NCI-H524 treated with DMSO at 0.1 percent for 48 hours (cell line): ENCODE measurements around the gene RETREG3.
"Not testable (repeated sequence)": the region's sequence is repeated elsewhere in the genome, so short reads cannot be mapped to it uniquely, and the experiment has no call there.

Experiments
- DNase-seq: peaks from one replicate; lab custom pipeline; 2025; lab: John Stamatoyannopoulos, UW

RETREG3 gene

GRCh38 chr17:42571435-42572225, 37.5 kb downstream of the RETREG3 start:
- DNase-seq: no peak

GRCh38 chr17:42568341-42569111, 40.6 kb downstream of the RETREG3 start:
- no peak for DNase-seq

DNA sequence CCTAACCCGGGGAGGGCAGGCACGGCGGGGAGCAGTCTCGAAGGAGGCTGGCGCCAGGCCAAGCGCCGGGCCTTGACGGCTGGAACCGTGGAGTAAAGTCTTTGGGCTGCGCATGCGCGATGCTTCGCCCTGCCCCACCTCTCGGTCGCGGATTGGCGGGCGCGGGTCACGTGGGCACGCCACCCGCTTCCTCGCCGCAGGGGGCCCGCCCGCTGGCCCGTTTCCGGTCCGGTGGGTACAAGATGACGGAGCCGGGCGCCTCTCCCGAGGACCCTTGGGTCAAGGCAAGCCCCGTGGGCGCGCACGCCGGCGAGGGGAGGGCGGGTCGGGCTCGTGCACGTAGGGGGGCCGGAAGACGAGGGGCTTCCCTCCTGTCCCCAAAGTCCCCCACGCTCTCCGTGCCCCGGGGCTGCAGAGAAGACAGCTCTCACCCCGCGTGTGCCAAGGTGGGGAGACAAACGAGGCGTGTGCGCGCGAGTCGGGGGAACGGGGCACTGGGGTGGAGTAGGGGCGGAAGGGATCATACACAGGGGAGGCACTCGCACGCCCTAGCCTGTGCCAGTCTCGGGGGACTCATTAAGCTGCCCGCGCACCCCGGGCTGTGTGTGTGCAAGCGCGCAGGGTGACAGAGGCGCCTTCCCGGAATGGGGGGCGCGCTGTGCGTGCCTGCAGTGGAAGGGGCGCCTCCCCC, 42.1 kb downstream of the RETREG3 start, which contains the start of gene MLX:
Gene MLX (plus strand): TSS at position 218 of the 691 bp plus-strand sequence. CDS start 25 bp downstream, at position 243.
- DNase-seq: peak; percentile 15

- DNase-seq: no peak
These were observed 42.8 kb downstream of the RETREG3 start for GRCh38 chr17:42566215-42566882.

DNA sequence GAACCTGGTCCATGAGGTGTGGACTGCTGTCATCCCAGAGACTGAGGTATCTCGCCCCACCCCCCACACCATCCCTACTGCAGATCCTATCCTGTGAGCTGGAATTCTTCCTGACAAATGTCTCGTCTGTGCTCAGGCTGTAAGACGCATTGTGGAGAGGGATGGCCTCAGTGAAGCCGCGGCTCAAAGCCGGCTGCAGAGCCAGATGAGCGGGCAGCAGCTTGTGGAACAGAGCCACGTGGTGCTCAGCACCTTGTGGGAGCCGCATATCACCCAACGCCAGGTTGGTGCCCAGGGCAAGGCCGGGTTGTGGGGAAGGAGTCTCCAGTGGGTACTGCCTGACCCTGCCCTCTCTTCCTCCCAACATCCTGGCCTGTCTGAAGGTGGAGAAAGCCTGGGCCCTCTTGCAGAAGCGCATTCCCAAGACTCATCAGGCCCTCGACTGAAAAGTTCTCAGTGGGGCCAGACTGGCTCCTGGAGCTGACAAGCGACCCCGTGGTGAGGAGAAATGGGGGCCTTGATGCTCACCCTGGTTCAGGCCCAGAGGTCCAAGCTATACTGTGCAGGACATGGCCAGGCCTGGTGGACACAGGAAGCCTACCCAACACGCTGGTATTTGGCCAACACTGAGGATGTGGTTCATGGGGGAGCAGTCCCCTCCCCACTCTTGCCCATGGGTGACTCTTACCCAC, 43.5 kb downstream of the RETREG3 start:
- DNase-seq: no peak

- no peak for DNase-seq
These were observed 44.2 kb downstream of the RETREG3 start for GRCh38 chr17:42564815-42565522.

DNA sequence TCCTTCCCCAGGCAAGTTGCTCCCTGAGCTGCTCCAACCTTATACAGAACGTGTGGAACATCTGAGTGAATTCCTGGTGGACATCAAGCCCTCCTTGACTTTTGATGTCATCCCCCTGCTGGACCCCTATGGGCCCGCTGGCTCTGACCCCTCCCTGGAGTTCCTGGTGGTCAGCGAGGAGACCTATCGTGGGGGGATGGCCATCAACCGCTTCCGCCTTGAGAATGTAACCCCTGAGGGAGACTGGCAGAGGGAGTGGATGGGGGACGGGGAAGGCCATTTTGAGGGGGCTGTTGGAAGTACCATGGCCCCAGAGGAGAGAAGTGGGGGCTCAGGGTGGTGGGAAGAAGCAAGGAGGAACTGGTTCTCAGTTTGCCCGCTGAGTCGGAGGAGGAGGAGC, 45.2 kb downstream of the RETREG3 start:
- DNase-seq: no peak

DNA sequence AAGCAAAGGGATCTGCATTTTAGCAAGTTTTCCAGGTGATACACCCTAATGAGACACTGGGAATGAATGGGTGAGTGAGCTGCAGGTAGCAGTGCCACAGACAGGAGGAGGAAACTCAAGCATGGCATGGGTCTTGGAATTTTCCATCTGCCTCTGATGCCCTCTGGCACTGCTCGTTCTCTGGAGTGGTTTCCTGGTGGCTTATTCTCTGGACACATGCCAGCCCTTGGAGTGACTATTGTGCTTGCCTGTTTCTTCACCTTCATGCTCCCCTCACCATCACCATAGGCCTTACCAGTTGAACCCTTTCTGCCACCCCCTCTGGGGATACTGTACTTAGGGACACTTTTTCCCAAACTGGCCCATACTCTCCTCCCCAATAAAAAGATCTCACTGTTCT, 45.6 kb downstream of the RETREG3 start:
- no peak for DNase-seq

GRCh38 chr17:42563143-42563509, 46.0 kb downstream of the RETREG3 start:
- DNase-seq: no peak

GRCh38 chr17:42562388-42563142, 46.6 kb downstream of the RETREG3 start:
- no peak for DNase-seq

DNA sequence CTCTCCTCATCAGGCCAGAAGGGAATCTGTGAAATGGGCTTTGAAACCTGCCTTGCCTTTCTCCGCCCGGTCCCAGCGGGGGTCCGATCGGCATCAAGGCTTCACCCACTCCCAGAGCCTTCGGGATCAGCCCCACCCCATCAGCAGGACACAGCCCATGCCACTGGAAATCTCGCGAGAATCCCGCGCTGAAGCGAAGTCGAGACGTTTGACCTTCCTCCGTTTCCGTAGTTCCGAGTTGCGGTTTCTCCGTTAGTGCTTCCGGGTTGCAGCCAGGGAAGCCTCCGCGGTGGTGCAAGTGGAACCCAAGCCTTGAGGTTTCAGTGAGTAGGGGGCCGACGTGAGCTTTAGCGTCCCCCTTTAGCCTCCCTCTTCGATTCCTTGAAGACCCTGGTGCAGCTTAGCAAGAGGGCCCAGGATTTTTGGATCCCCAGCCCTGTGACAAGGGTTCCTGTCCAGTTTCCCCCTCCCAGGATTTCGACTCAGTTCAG, 47.2 kb downstream of the RETREG3 start, which contains the start of gene COASY:
Gene COASY (plus strand): TSS at position 252 of the 491 bp plus-strand sequence. CDS start 475 bp downstream, outside the sequence.
- DNase-seq: peak; percentile 59

DNA sequence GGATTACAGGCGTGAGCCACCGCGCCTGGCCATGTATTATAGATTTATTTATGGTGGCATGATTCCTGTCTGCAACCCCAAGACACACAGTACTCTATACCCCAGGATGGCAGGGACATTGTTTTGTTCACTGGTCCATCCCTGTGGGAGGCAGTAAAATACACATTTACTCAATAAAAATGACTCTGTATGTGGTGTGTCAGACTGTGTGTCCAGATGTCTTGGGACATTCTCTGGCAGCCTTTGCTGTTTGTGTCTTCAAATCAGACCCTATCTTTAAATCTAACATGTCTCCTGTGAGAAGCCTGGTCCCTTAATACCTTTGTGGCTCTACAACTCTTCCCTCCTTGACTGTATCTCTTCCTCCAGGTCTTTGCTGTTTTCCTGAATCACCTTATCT, 48.9 kb downstream of the RETREG3 start:
- DNase-seq: no peak

GRCh38 chr17:42559075-42559474, 50.1 kb downstream of the RETREG3 start:
- DNase-seq: no peak

DNA sequence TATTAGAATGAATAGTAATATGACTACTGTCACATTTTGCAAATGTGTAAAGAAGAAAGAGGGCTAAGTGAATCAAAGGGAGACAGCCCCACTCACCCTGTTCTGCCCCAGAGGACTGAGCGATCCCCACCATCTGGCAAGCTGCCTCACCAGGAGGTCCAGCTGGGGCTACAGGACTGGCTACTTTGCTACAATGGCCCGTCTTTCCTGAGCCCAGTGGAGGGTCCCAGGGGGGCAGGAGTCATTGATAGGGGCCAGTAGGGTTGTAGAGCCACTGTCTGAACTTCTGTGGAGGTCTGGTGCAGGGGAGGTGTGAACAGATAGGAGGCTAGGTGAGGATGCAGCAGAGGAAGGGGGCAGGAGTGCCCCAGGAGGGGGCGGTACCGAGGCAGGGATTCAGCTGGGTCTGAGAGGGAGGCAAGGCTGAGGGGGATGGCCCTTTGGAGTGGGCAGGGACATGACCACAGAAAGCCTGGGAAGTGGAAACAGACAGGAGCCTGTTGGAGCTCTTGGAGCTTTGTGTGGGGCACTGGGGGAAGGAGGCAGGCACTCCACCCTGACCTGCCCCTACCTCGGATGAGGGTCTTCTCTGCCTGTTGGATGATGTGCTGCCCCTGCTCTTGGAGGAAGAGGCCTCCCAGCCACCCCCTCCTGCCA, 53.1 kb downstream of the RETREG3 start:
- not testable (repeated sequence) for DNase-seq

GRCh38 chr17:42555122-42555622, 54.0 kb downstream of the RETREG3 start:
- DNase-seq: no peak

GRCh38 chr17:42554250-42555121, 54.7 kb downstream of the RETREG3 start:
- DNase-seq: no peak

DNA sequence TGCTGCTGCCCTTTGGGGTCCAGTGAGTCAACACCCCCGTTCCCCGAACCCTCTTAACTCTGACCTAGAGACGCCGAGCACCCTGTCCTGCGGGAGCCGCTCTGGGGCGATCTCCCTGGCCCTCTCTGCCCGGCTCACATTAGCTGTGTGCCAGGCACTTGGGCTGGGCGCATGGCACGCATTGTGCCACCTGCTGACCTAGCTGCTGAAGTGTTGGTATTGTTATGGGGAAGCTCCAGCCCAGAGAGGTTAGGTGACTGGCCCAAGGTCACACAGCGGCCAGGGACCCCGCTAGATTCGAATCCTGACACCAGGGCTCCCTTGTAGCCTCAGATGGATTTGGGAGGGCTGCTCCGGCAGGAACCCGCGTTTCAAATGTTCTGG, 55.3 kb downstream of the RETREG3 start:
- no peak for DNase-seq
